GM11168 (cell line): ENCODE data around the gene PRDM16.
"Not testable (repeated sequence)": the region's sequence is repeated elsewhere in the genome, so short reads cannot be mapped to it uniquely, and the experiment has no call there.

Source experiments
- in situ Hi-C: fragments of 300-500 bp; cut with MboI; formaldehyde crosslinking; loops from one replicate; pipeline ENCODE4 v1.12.0; 2022; ENCODE audit warnings: low sequenced_read_pairs; ENCODE audit not compliant: unreplicated experiment

PRDM16 gene

GRCh38 chr1:3278416-3279181 lies 209.6 kb downstream of the PRDM16 start:
- in situ Hi-C loops, result no loop called here

- in situ Hi-C loops, result no loop called here
Observed at GRCh38 chr1:3279182-3279470, 210.1 kb downstream of the PRDM16 start.

- in situ Hi-C loops, result no loop called here
Observed at GRCh38 chr1:3281735-3282134, 212.7 kb downstream of the PRDM16 start.

- in situ Hi-C loops, result no loop called here
Observed at GRCh38 chr1:3282186-3282585, 213.2 kb downstream of the PRDM16 start.

GRCh38 chr1:3282656-3283430 lies 213.8 kb downstream of the PRDM16 start:
- in situ Hi-C loops, result no loop called here

- in situ Hi-C loops, result no loop called here
Observed at GRCh38 chr1:3283849-3284248, 214.8 kb downstream of the PRDM16 start.

GRCh38 chr1:3284691-3285090 lies 215.7 kb downstream of the PRDM16 start:
- in situ Hi-C loops, result no loop called here

GRCh38 chr1:3285106-3285740 lies 216.2 kb downstream of the PRDM16 start:
- in situ Hi-C loops, result no loop called here

- in situ Hi-C loops, result not testable (repeated sequence)
Observed at GRCh38 chr1:3287095-3287494, 218.1 kb downstream of the PRDM16 start.

- in situ Hi-C loops, result no loop called here
Observed at GRCh38 chr1:3287656-3288160, 218.7 kb downstream of the PRDM16 start.

GRCh38 chr1:3289502-3289901 lies 220.5 kb downstream of the PRDM16 start:
- in situ Hi-C loops, result no loop called here

- in situ Hi-C loops, result no loop called here
Observed at GRCh38 chr1:3290438-3290837, 221.4 kb downstream of the PRDM16 start.

GRCh38 chr1:3290915-3291314 lies 221.9 kb downstream of the PRDM16 start:
- in situ Hi-C loops, result no loop called here

- in situ Hi-C loops, result no loop called here
Observed at GRCh38 chr1:3292051-3292722, 223.2 kb downstream of the PRDM16 start.

GRCh38 chr1:3292868-3293562 lies 224.0 kb downstream of the PRDM16 start:
- in situ Hi-C loops, result no loop called here

GRCh38 chr1:3293563-3294080 lies 224.6 kb downstream of the PRDM16 start:
- in situ Hi-C loops, result no loop called here

GRCh38 chr1:3294450-3294849 lies 225.4 kb downstream of the PRDM16 start:
- in situ Hi-C loops, result no loop called here

- in situ Hi-C loops, result no loop called here
Observed at GRCh38 chr1:3295846-3296245, 226.8 kb downstream of the PRDM16 start.

- in situ Hi-C loops, result no loop called here
Observed at GRCh38 chr1:3296326-3296725, 227.3 kb downstream of the PRDM16 start.

- in situ Hi-C loops, result no loop called here
Observed at GRCh38 chr1:3296826-3297225, 227.8 kb downstream of the PRDM16 start.
